Ovary (tissue), 9 donors: Measurements from ENCODE around the gene MAPK10. TPM values are rescaled to one million over a fixed set of nuclear protein-coding genes. Genes with fewer than 3 reads are reported as not detected.

ENCODE experiments used
- DNase-seq, 5 donors: peaks; one replicate each; pipeline ENCODE4 v3.0.0-alpha.2; 2019 to 2020
- H3K27ac ChIP-seq, 2 donors: fragments of 200-600 bp; one replicate each; pipeline versions ENCODE4 v1.5.1 to v1.8.0; 2019 to 2022
- H3K27me3 ChIP-seq: fragments of 200-600 bp; one replicate; pipeline ENCODE4 v1.8.0; 2022
- H3K36me3 ChIP-seq: fragments of 200-600 bp; sonication (generic); one replicate; pipeline ENCODE4 v1.5.1; 2019
- H3K4me1 ChIP-seq: one replicate; pipeline ENCODE4 v1.8.1; 2013; ENCODE audit warnings: mild to moderate bottlenecking, moderate library complexity; ENCODE audit not compliant: insufficient read depth
- H3K4me3 ChIP-seq: fragments of 200-600 bp; sonication (generic); one replicate; pipeline ENCODE4 v1.5.1; 2017
- H3K9me3 ChIP-seq, 2 donors: fragments of 200-600 bp in 1 of 2; sonication (generic) in 1 of 2; one replicate each; pipeline versions ENCODE4 v1.5.1 to v1.8.1; 2013 to 2019; ENCODE audit warnings: mild to moderate bottlenecking in 1 of 2, moderate library complexity in 1 of 2
- CTCF ChIP-seq, 3 donors: fragments of 450-650 bp in 2 of 3; fragments of 200-600 bp in 1 of 3; IDR thresholded peaks; one replicate each; pipeline versions ENCODE4 v1.5.1 to v1.8.0; 2016 to 2022; ENCODE audit warnings: antibody characterized with exemption in 3 of 3, mild to moderate bottlenecking in 1 of 3
- EP300 ChIP-seq: sonication (generic); formaldehyde crosslinking; IDR thresholded peaks from one replicate; pipeline ENCODE4 v1.6.1; 2017; ENCODE audit warnings: antibody characterized with exemption
- POLR2A ChIP-seq: fragments of 450-650 bp; IDR thresholded peaks from one replicate; pipeline ENCODE4 v1.6.1; 2017; ENCODE audit warnings: antibody characterized with exemption, mild to moderate bottlenecking, moderate library complexity
- WGBS, 3 donors: extraction: QIAGEN DNeasy Blood & Tissue Kit in 1 of 3; methylation state at CpG; one replicate each; pipeline versions ENCODE4 v1.1.5 to v1.1.7; 2013 to 2017; 5-methylcytosine and 5-hydroxymethylcytosine counted together
- intact Hi-C, 4 donors: fragments of 100-400 bp; cut with DNase I; formaldehyde crosslinking; loops; one replicate each; pipeline versions ENCODE4 v1.11.0 to v1.15.1; 2022 to 2023
- polyA plus RNA-seq, 2 donors: library from polyadenylated mRNA; stranded (reverse); fragments of 200-250 nt in 1 of 2; fragments of 350-450 nt in 1 of 2; fragmentation: Illumina TruSeq in 1 of 2; extraction: RNeasy Lipid Tissue Mini Kit (QIAGEN cat#74804) in 1 of 2; gene quantifications; one replicate each; pipeline ENCODE4 v1.2.3, GENCODE V29; 2013 to 2014
- total RNA-seq, 7 donors: library from RNA; depleted of rRNA in 2 of 7; stranded (reverse); fragments of >200 nt in 2 of 7; fragmentation: NEBNext Ultra II Directional in 3 of 7; extraction: Animal tissue kit (Norgen Biotek cat#: 25700) in 3 of 7; gene quantifications; one replicate each; pipeline versions ENCODE4 v1.1.0 to v1.2.4, GENCODE V29; 2016 to 2023
- donor health status: DM: no; HTN: no; CAD: no; lungs with moderate emphysema.
- donor health status: DM: no; HTN: no; CAD: no.
- donor health status: Bipolar disorder and iron deficiency.
- donor health status: DM: yes; HTN: yes; CAD: no.
- donor health status: DM: no; HTN: no; CAD: no.
- donor health status: DM: yes; HTN: yes; CAD: no.

Gene MAPK10
- total and polyA plus RNA-seq, 9 donors, result 19.3 to 41.6 (median 32.4) TPM

DNA sequence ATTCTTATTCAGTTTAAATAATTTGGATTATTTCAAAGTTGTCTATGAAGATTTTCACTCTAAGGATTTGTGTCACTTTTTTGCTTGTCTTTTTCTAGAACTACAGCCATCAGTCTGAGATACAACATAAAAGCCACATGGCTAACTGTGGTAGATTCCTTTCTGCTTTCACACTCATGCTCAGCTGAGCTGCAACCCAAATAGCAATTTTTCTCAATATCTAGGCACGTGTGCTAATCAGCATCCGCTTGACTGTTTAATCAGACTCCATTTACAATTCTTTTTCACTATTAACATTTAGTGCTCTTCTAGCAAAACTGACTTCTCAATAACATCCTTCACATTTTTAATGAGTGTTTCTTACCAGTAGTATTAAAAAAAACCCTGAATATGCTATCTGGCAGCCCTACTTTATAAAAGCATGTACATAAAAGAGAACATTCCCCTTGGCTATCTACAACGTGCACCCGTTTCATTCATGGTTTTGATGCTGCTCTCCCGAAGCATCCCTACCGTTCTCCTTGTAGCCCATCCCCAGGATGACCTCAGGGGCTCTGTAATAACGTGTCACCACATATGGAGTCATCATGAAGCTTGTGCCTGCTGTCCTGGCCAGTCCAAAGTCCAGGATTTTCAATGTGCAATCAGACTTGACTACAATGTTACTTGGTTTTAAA, 259.2 kb downstream of the MAPK10 start:
- H3K4me3 ChIP-seq, result no peak overlapping the region
- H3K27me3 ChIP-seq, result no peaks in the 10 kb centered on the region
- WGBS, 3 donors, result 76 to 90% (median 87%) methylated on average over 7 of the region's 7 CpGs
- no peaks in the 10 kb centered on the region for H3K4me1 ChIP-seq
- DNase-seq, result no peak
- TF ChIP-seq CTCF (IDR thresholded peaks at IDR 0.05), result no peak
- no peak for TF ChIP-seq POLR2A
- TF ChIP-seq EP300, result no peak
- no peak overlapping the region for H3K27ac ChIP-seq
- intact Hi-C loops, result no loop called here
- no peaks in the 10 kb centered on the region for H3K36me3 ChIP-seq
- no peaks in the 10 kb centered on the region for H3K9me3 ChIP-seq

DNA sequence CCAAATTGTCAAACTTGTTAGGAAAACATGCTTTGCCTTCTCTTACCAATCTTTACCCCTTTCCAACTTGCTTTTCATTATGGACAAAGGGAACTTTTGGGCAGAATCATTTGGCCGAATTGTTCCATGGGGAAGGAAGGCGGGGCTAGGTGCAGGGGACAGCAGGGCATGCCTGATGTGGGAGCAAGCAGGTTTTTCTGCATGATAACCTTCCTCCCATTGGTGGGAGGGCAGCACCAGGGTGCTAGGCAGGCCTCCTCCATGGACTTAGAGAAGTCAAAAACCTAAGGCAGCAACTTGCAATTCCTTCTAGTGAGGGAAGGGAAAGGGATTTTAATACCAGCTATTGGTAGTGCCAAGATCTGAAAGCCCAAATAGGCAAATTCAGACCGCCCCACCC, 260.5 kb downstream of the MAPK10 start:
- intact Hi-C loops, result no loop called here
- Histone ChIP-seq H3K9me3 (no peaks in the 10 kb centered on the region), H3K27me3 (no peaks in the 10 kb centered on the region), H3K27ac (no peak overlapping the region), H3K4me3 (no peak overlapping the region), H3K4me1 (no peaks in the 10 kb centered on the region), H3K36me3 (no peaks in the 10 kb centered on the region)
- TF ChIP-seq EP300, result no peak
- no peak for TF ChIP-seq CTCF (IDR thresholded peaks at IDR 0.05)
- no peak for TF ChIP-seq POLR2A
- no peak for DNase-seq
- WGBS, 3 donors, result 90 to 95% (median 94%) methylated on average over 3 of the region's 3 CpGs

- intact Hi-C loops, result no loop called here
- no peaks in the 10 kb centered on the region for H3K36me3 ChIP-seq
- no peak overlapping the region for H3K27ac ChIP-seq
- H3K4me1 ChIP-seq, result no peaks in the 10 kb centered on the region
- TF ChIP-seq EP300 (no peak), POLR2A (no peak), CTCF (IDR thresholded peaks at IDR 0.05) (no peak)
- H3K9me3 ChIP-seq, result no peaks in the 10 kb centered on the region
- no peaks in the 10 kb centered on the region for H3K27me3 ChIP-seq
- no peak overlapping the region for H3K4me3 ChIP-seq
- DNase-seq, result no peak
- WGBS, 3 donors, result 53 to 92% (median 89%) methylated on average over 3 of the region's 3 CpGs
Measured at GRCh38 chr4:86098691-86099090, 261.2 kb downstream of the MAPK10 start.

GRCh38 chr4:86096373-86096772, 263.5 kb downstream of the MAPK10 start:
- DNase-seq, result no peak
- TF ChIP-seq CTCF (IDR thresholded peaks at IDR 0.05) (no peak), EP300 (no peak), POLR2A (no peak)
- Histone ChIP-seq H3K9me3 (no peaks in the 10 kb centered on the region), H3K36me3 (no peaks in the 10 kb centered on the region), H3K4me3 (no peak overlapping the region), H3K27me3 (no peaks in the 10 kb centered on the region), H3K27ac (no peak overlapping the region), H3K4me1 (no peaks in the 10 kb centered on the region)
- WGBS, 3 donors, result 96 to 100% (median 97%) methylated on average over 2 of the region's 2 CpGs
- intact Hi-C loops, result no loop called here
